Raji (cell line): ENCODE data around the gene CLPTM1.

ENCODE experiments used
- POLR2A ChIP-seq: IDR thresholded peaks from 2 replicates; pipeline ENCODE4 v1.6.1; 2011; ENCODE audit warnings: low read depth, low read length, control low read depth; ENCODE audit not compliant: insufficient read depth

CLPTM1 gene

DNA sequence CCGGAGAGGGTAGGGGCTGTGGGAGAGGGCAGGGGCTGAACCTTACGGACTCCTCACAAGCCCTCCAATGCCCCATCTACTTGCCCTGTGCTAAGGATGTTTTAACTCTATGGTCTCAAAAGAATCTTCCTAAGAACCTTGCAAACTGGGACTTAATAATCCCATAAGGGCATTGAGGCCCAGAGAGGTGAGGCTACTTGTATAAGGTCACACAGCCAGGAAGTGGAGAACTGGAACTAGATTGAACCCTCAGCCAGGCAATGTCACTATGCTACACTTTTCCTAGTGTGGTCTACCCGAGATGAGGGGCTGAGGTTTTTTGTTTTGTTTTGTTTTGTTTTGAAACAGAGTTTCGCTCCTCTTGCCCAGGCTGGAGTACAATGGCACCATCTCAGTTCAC, 23.6 kb upstream of the CLPTM1 start:
- TF ChIP-seq POLR2A = no peak

DNA sequence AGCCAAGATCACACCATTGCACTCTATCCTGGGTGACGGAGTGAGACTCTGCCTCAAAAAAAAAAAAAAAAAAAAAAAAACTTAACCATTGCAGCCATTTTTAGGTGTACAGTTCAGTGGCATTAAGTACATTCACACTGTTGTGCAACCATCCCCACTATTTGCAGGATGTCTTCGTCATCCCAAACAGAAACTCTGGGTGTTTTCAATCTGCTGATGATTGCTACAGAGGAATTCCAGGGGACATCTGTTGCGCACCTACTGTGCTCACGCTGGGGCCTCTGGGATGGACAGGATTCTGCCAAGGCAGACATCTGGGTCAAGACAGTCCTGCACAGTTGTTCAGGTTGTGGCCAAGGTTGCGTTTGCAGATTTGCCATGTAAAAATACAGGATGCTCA, 15.5 kb upstream of the CLPTM1 start:
- TF ChIP-seq POLR2A = no peak

DNA sequence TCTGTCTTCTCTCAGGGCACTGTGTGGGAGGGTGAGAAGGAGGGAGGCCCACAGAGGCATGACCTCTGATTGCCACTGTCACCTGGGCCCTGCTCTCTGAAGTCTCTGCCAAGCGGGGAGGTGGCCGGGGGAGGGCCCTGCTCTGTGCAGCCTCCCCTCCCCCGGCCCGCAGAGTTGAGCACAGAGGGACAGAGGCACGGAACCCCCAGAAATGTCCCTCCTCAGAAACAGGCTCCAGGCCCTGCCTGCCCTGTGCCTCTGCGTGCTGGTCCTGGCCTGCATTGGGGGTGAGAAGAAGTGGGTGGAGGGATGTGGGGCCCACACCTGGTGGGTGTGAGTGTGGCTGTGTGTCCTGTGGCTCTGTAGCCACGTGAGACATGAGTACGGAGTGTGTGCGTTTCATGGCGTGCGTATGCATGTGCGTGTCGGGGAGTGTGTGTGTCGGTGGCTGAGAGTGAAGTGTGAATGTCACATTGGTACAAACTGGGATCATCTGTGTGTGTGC, 13.1 kb upstream of the CLPTM1 start, which contains the start of gene APOC4:
APOC4 (plus strand) TSS at position 171 of the 505 bp plus-strand sequence; CDS start at position 212, 41 bp downstream.
- no peak for TF ChIP-seq POLR2A

DNA sequence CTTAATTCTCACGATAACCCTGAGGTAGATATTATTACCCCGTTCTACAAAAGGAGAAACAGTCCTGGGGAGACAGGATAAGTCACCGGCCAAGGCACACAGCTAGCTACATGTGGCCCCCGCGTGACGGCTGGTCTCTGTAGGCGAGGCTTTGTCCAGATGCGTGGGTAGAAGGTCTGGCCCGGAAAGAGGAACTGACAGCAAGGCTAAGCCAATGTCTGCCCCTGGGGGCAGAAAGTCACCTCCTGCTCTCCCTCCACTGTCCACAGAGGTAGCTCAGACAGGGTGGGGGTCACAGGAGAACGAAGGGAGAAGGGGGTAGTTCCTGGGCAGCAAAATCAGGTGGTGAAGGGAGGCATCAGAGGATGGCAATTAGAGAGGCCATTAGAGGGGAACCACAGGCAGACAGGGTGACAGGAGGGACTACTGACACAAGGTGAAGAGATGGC, 11.4 kb upstream of the CLPTM1 start:
- no peak for TF ChIP-seq POLR2A

DNA sequence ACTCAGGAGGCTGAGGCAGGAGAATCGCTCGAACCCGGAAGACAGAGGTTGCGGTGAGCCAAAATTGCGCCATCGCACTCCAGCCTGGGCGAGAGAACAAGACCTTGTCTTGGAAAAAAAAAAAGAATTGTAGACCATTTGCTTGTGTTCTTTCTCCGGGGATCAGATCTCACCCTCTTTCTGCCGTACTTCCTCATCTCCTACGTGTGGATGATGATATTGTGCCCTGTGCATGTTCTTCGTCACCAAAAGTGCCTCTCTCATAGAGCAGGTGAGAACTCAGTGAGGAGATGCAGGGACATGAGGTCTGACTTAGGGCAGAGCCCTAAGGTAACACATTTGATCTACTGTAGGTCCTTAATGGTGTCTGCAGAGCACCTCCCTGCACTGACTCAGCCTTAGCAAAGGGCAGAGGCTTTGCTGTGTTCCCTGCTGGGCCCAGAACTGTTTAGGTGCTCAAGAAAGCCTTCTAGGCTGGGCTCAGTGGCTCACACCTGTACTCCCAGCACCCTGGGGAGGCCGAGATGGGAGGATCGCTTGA, 8.1 kb upstream of the CLPTM1 start:
- no peak for TF ChIP-seq POLR2A

DNA sequence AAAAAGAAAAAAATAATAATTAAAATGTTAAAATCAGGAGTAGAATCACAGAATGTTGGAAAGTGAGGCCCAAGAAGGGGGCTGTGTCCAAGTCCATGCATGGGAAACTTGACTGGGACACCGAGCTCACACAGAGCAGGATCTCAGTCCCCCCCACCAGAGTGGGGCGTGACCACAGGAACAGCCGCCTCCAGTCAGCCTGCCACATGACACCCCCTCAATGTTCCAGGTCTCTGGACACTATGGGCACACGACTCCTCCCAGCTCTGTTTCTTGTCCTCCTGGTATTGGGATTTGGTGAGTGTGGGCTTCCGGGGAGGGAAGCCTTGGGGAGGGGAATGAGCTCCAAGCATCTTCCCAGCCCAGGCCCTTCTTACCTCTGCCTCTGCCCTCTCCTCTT, 6.9 kb upstream of the CLPTM1 start:
- TF ChIP-seq POLR2A = no peak

DNA sequence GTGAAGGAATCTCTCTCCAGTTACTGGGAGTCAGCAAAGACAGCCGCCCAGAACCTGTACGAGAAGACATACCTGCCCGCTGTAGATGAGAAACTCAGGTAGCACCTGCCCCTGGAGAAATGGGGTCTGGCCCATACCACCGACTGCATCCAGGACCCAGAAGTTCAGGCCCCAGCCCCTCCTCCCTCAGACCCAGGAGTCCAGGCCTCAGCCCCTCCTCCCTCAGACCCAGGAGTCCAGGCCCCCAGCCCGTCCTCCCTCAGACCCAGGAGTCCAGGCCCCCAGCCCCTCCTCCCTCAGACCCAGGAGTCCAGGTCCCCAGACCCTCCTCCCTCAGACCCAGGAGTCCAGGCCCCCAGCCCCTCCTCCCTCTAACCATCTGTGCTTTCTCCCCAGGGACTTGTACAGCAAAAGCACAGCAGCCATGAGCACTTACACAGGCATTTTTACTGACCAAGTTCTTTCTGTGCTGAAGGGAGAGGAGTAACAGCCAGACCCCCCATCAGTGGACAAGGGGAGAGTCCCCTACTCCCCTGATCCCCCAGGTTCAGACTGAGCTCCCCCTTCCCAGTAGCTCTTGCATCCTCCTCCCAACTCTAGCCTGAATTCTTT, 6.3 kb upstream of the CLPTM1 start:
- TF ChIP-seq POLR2A = no peak

DNA sequence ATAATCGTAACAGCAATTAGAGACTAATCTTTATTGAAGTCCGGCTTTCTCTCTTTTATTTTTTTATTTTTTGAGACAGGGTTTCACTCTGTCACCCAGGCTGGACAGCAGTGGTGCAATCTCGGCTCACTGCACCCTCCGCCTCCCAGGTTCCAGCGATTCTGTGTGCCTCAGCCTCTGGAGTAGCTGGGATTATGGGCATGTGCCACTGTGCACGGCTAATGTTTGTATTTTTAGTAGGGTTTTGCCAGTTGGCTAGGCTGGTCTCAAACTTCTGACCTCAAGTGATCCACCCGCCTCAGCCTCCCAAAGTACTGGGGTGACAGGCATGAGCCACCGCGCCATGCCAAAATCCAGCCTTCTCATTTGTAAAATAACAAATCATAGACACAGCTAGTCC, 5.6 kb upstream of the CLPTM1 start:
- no peak for TF ChIP-seq POLR2A

DNA sequence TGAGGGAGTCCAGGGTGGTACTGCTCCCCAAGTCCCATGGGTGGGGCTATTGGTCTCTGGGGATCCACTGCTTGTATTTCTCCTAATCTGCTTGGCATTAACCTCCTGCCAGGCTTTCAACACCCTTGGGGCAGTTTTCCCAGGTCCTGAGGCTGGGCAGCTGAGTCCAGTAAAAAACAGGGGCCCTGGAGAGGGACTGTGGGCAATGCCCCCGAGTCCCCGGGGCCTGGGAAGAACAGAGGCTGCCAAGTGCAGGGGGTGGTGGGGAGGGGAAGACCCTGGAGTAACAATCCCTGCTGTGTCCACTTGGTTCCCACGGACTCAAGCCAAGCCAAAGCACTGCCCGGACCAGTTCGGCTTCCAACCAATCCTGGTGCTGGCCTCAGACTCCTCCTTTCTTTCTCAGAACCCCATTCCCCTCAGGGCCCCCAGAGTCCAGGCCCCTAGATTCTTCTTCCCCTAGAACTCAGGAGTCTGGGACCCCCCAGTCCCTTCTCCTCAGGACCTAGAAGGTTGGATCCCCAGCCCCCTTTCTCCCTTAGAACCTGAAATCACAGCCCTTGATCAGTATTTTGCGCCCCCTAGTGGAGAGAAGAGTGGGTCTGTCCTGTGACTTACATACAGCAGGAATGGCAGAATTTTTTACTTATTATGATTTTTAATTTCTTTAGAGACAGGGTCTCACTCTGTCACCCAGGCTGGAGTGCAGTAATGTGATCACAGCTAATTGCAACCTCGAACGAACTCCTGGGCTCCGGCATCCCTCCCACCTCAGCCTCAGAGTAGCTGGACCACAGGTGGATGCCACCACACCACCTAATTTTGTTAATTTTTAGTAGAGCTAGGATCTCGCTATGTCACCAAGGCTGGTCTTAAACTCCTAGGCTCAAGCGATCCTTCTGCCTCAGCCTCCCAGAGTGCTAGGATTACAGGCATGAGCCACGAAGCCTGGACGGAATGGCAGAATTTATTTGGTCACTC, 3.7 kb upstream of the CLPTM1 start:
- TF ChIP-seq POLR2A = no peak

DNA sequence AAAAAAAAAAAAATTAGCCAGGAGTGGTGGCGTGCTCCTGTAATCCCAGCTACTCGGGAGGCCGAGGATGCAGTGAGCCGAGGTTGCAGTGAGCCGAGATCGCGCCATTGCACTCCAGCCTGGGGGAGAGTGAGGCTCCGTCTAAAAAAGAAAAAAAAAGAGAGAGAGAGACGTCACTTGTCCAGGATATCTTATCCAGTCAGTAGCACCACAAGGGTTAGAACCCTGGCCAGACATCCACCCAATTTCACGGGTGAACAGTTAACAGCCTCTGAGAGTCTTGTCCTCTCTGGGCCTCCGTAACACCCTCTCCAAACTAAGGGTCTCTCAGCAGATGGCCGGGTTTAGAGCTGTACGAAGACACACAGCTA, 917 bp upstream of the CLPTM1 start:
- no peak for TF ChIP-seq POLR2A

DNA sequence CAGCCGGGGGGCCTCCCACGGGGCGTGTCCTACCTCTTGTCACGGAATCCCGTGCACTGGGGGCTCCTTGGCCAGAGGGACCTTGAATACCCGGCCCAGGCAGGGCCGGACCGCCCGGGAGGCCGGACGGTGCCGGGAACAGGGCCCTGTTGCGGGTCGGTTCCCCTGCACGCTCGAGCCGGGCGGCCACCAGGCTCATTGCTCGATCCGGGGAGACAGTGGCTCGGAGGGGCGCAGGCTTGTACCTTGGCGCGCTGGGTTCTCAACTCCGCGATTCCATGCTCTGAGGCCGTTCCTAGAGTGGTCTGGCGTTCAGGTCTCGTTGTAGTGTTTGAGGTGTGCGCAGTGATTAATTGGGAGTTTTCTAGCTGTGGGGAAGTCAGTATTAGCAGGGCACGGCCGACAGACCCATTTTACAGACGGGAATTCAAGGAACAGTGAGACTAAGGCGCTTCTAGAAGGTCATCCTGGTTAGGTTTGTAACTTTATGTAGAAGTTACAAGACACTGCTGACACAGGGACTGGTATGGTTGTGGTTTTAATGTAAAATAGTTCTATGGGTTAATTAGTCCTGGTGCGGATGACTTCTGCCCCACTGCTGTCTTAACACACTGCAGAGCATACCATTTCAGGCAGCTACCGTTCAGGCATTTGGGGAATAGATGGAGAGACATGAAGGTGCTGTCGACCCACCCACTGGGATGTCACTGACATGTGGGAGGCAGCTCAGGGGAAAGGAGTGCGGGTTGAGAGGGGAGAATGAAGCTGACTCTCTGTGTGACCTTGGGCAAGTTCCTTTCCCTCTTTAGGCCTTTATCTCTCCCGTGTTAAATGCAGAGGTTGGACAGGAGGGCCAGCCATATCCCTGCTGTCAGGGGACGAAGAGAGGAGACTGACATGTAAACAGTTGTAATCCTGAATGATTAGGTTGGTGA, 592 bp downstream of the CLPTM1 start:
- no peak for TF ChIP-seq POLR2A

DNA sequence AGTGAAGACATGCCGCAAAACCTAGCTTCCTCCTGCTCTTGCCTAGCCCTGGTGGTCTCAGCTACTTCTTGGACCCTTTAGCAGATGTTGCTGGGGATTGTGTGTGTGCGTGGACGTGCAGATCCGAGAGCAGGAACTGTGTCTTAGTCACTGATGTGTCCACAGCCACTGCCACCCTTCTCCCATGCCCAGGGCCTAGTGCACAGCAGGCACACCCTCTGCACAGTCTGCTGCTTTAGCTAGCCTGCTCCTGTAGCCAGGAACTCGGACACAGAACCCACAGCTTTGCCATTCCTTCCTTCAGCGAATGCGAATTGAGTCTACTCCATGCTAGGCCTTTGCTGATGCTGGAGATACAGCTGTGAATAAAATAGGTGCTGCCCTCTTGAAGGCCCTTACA, 2.3 kb downstream of the CLPTM1 start:
- no peak for TF ChIP-seq POLR2A

DNA sequence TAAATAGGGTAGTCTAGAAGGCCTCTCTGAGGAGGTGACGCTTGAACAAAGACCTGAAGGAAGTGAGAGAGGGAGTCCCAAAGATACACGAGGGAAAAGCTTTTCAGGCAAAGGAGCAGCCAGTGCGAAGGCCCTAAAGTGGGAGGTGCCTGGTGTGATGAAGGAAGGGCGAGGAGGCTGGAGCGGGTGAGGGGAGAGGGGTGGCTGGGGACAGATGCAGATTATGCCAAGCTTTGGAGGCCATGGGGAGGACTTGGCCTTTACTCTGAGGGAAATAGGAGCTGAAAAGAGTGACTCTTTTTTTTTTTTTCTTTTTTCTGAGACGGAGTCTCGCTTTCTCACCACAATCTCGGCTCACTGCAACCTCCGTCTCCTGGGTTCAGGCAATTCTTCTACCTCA, 2.9 kb downstream of the CLPTM1 start:
- no peak for TF ChIP-seq POLR2A

DNA sequence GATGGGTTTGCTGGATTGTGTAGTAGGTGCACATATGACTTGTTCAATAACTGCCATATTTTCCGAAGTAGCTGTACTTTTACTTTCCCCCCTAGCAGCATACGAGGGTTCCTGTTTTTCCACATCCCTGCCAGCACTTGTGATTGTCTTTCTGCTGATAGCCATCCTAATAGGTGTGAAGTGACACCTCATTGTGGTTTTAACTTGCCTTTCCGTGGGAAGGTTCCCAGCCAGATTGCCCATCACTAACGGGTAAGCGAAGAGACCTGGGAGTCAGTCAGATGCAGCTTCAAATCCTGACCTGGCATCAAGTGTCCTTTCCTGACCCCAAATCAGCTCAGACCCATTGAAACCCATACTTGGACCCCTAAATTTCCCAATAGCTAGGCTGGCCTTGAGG, 4.5 kb downstream of the CLPTM1 start:
- TF ChIP-seq POLR2A = no peak

DNA sequence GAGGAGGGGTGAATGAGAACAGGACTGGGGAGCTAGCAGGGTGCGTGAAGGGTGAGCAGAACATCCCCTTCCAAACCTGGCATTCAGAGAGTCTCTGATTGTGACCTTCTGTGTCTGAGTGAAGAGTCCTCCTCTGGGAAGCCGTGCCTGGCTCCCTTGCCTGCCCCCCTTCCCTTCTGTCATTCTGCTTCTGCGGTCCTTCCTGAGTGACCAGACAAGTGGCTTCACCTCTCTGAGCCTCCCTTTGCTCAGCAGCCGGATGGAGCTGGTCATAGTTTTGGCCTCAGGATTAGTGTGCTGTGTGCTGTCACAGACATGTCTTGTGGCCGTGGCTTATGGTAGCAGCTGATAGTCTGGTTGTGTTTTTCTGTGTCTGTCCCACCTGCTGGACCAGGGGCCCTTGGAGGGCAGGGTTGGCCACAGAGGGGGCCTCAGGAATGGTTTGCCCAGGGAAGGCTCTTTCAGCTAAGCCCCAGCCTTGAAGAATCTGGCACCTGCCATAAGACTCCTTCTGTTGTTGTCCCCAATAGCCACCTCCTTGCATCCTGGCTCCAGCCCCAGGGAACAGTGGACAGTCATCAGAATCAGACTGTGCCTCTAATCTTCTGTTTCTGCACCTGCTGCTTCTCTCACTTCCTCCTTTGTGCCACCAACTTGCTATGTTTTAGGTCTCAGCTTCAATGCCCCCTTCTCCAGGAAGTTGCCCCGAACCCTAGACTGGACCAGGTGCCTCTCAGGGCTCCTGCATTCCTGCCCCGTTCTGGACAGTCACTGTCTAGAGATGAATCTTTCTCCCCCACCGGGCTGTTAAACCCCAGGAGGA, 5.9 kb downstream of the CLPTM1 start:
- no peak for TF ChIP-seq POLR2A
